ENCODE results near the gene ENPP3. TPM values are rescaled to one million over a fixed set of nuclear protein-coding genes. Genes with fewer than 3 reads are reported as not detected.
"Not testable (repeated sequence)": the region's sequence is repeated elsewhere in the genome, so short reads cannot be mapped to it uniquely, and the experiment has no call there.

ENPP3 gene
- total RNA-seq, 1 experiment from 2014 or later: not detected

GRCh38 chr6:131747821-131748353 lies 110.8 kb downstream of the ENPP3 start:
- Mint-ChIP-seq H3K9me3 (ENCODE audit: unreplicated experiment) (no peaks in the 10 kb centered on the region), H3K36me3 (ENCODE audit: insufficient read depth, unreplicated experiment) (no peaks in the 10 kb centered on the region), H3K27ac (ENCODE audit: low read depth, unreplicated experiment) (no peak overlapping the region), H3K4me1 (ENCODE audit: insufficient read depth, unreplicated experiment) (no peaks in the 10 kb centered on the region), H3K4me3 (ENCODE audit: unreplicated experiment) (no peak overlapping the region), H3K27me3 (ENCODE audit: insufficient read depth, unreplicated experiment) (no peaks in the 10 kb centered on the region)
- intact Hi-C loops (cut with micrococcal nuclease): no loop called here
- DNase-seq (ENCODE audit: unreplicated experiment): no peak
- POLR2A ChIA-PET: no interaction called here
- BruUV-seq (replicated peaks): no TSS peak
- TF ChIP-seq CTCF (IDR thresholded peaks at IDR 0.05; ENCODE audit: unreplicated experiment): no peak
- CTCF ChIA-PET: no interaction called here

- BruUV-seq (replicated peaks): no TSS peak
- Mint-ChIP-seq H3K27ac (ENCODE audit: low read depth, unreplicated experiment) (no peak overlapping the region), H3K4me3 (ENCODE audit: unreplicated experiment) (no peak overlapping the region), H3K4me1 (ENCODE audit: insufficient read depth, unreplicated experiment) (no peaks in the 10 kb centered on the region), H3K9me3 (ENCODE audit: unreplicated experiment) (no peaks in the 10 kb centered on the region), H3K27me3 (ENCODE audit: insufficient read depth, unreplicated experiment) (no peaks in the 10 kb centered on the region), H3K36me3 (ENCODE audit: insufficient read depth, unreplicated experiment) (no peaks in the 10 kb centered on the region)
- no peak for TF ChIP-seq CTCF (IDR thresholded peaks at IDR 0.05; ENCODE audit: unreplicated experiment)
- CTCF ChIA-PET: no interaction called here
- POLR2A ChIA-PET: no interaction called here
- no peak for DNase-seq (ENCODE audit: unreplicated experiment)
- intact Hi-C loops (cut with micrococcal nuclease): no loop called here
These were observed 111.9 kb downstream of the ENPP3 start for GRCh38 chr6:131749023-131749422.

DNA sequence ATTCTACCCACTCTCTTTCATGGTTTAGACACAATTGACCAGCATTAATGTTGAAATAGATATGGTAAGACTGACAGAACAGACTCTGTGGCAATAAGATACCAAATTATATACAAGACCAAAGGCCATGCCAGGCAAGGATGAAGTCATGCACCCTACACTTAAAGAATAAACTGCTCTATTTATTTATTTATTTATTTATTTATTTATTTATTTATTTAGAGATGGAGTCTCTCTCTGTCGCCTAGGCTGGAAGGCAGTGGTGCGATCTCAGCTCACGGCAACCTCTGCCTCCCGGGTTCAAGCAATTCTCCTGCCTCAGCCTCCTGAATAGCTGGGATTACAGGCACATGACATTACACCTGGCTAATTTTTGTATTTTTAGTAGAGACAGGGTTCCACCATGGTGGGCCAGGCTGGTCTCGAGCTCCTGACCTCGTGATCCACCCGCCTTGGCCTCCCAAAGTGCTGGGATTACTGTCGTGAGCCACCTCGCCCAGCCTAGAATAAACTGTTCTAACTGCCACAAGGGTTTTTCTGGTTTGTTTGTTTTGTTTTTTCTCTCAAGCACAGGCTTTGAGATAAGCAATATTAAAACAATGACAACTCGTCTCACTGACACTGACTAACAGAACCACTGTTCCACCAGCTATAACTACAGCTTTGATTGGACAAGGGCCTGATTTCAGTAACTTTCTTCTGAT lies 114.1 kb downstream of the ENPP3 start:
- POLR2A ChIA-PET: interaction anchor here (0.6 kb wide), 1 partner anchor 80 kb away, joined by 5 read pairs; no protein-coding TSS in a partner anchor
- not testable (repeated sequence) for H3K9me3 Mint-ChIP-seq (ENCODE audit: unreplicated experiment)

GRCh38 chr6:131754088-131754487 lies 117.0 kb downstream of the ENPP3 start:
- Mint-ChIP-seq H3K27me3 (ENCODE audit: insufficient read depth, unreplicated experiment) (no peaks in the 10 kb centered on the region), H3K4me3 (ENCODE audit: unreplicated experiment) (no peak overlapping the region), H3K4me1 (ENCODE audit: insufficient read depth, unreplicated experiment) (no peaks in the 10 kb centered on the region), H3K27ac (ENCODE audit: low read depth, unreplicated experiment) (no peak overlapping the region), H3K36me3 (ENCODE audit: insufficient read depth, unreplicated experiment) (no peaks in the 10 kb centered on the region), H3K9me3 (ENCODE audit: unreplicated experiment) (no peaks in the 10 kb centered on the region)
- intact Hi-C loops (cut with micrococcal nuclease): no loop called here
- ChIA-PET CTCF (interaction anchor here (0.7 kb wide), 1 partner anchor 106 kb away, joined by 4 read pairs; no protein-coding TSS in a partner anchor), POLR2A (no interaction called here)
- BruUV-seq (replicated peaks): no TSS peak
- no peak for TF ChIP-seq CTCF (IDR thresholded peaks at IDR 0.05; ENCODE audit: unreplicated experiment)
- DNase-seq (ENCODE audit: unreplicated experiment): no peak

More for the DNA sequence above, 114.1 kb downstream of the ENPP3 start:
- H3K4me3 Mint-ChIP-seq (ENCODE audit: unreplicated experiment); H3K4me1 Mint-ChIP-seq (ENCODE audit: insufficient read depth, unreplicated experiment); DNase-seq (ENCODE audit: unreplicated experiment); intact Hi-C loops (cut with micrococcal nuclease); H3K36me3 Mint-ChIP-seq (ENCODE audit: insufficient read depth, unreplicated experiment); H3K27ac Mint-ChIP-seq (ENCODE audit: low read depth, unreplicated experiment); BruUV-seq (replicated peaks); H3K27me3 Mint-ChIP-seq (ENCODE audit: insufficient read depth, unreplicated experiment): not testable (repeated sequence)
- CTCF ChIA-PET: interaction anchor here (1.1 kb wide), 1 partner anchor 159 kb away, joined by 4 read pairs; no protein-coding TSS in a partner anchor
